ENCODE data around the gene PPP1R1C.

Gene PPP1R1C

GRCh38 chr2:182043021-182043420 is 57.4 kb downstream of the PPP1R1C start:
- no peak overlapping the region for H3K4me3 ChIP-seq (ENCODE audit: low read length in 2 of 2)
- H3K27ac ChIP-seq (ENCODE audit: low read depth in 2 of 2, low read length in 2 of 2): no peak overlapping the region
- no peaks in the 10 kb centered on the region for H3K27me3 ChIP-seq (ENCODE audit: control insufficient read depth in 2 of 2, insufficient read depth in 2 of 2, low read length in 2 of 2)
- H3K36me3 ChIP-seq (ENCODE audit: control insufficient read depth in 2 of 2, insufficient read depth in 2 of 2, low read length in 2 of 2): no peaks in the 10 kb centered on the region
- H3K9me3 ChIP-seq (ENCODE audit: control insufficient read depth in 2 of 2, low read length in 2 of 2): no peaks in the 10 kb centered on the region
- H3K4me1 ChIP-seq (ENCODE audit: control insufficient read depth in 2 of 2, insufficient read depth in 2 of 2, low read length in 2 of 2): no peaks in the 10 kb centered on the region
- H3K9ac ChIP-seq (ENCODE audit: low read depth in 1 of 2, low read length in 2 of 2): no peak overlapping the region

GRCh38 chr2:182043861-182044260 is 58.2 kb downstream of the PPP1R1C start:
- no peak overlapping the region for H3K4me3 ChIP-seq (ENCODE audit: low read length in 2 of 2)
- no peak overlapping the region for H3K27ac ChIP-seq (ENCODE audit: low read depth in 2 of 2, low read length in 2 of 2)

GRCh38 chr2:182047544-182047943 is 61.9 kb downstream of the PPP1R1C start:
- Histone ChIP-seq H3K9me3 (ENCODE audit: control insufficient read depth in 2 of 2, low read length in 2 of 2) (no peaks in the 10 kb centered on the region), H3K4me3 (ENCODE audit: low read length in 2 of 2) (no peak overlapping the region), H3K27ac (ENCODE audit: low read depth in 2 of 2, low read length in 2 of 2) (no peak overlapping the region), H3K4me1 (ENCODE audit: control insufficient read depth in 2 of 2, insufficient read depth in 2 of 2, low read length in 2 of 2) (no peaks in the 10 kb centered on the region), H3K27me3 (ENCODE audit: control insufficient read depth in 2 of 2, insufficient read depth in 2 of 2, low read length in 2 of 2) (no peaks in the 10 kb centered on the region), H3K9ac (ENCODE audit: low read depth in 1 of 2, low read length in 2 of 2) (no peak overlapping the region), H3K36me3 (ENCODE audit: control insufficient read depth in 2 of 2, insufficient read depth in 2 of 2, low read length in 2 of 2) (no peaks in the 10 kb centered on the region)

More at GRCh38 chr2:182043861-182044260, 58.2 kb downstream of the PPP1R1C start:
- Histone ChIP-seq H3K4me1 (ENCODE audit: control insufficient read depth in 2 of 2, insufficient read depth in 2 of 2, low read length in 2 of 2) (no peaks in the 10 kb centered on the region), H3K27me3 (ENCODE audit: control insufficient read depth in 2 of 2, insufficient read depth in 2 of 2, low read length in 2 of 2) (no peaks in the 10 kb centered on the region), H3K36me3 (ENCODE audit: control insufficient read depth in 2 of 2, insufficient read depth in 2 of 2, low read length in 2 of 2) (no peaks in the 10 kb centered on the region), H3K9ac (ENCODE audit: low read depth in 1 of 2, low read length in 2 of 2) (no peak overlapping the region), H3K9me3 (ENCODE audit: control insufficient read depth in 2 of 2, low read length in 2 of 2) (no peaks in the 10 kb centered on the region)

- Histone ChIP-seq H3K36me3 (ENCODE audit: control insufficient read depth in 2 of 2, insufficient read depth in 2 of 2, low read length in 2 of 2) (no peaks in the 10 kb centered on the region), H3K4me3 (ENCODE audit: low read length in 2 of 2) (no peak overlapping the region), H3K9ac (ENCODE audit: low read depth in 1 of 2, low read length in 2 of 2) (no peak overlapping the region), H3K9me3 (ENCODE audit: control insufficient read depth in 2 of 2, low read length in 2 of 2) (no peaks in the 10 kb centered on the region), H3K27ac (ENCODE audit: low read depth in 2 of 2, low read length in 2 of 2) (no peak overlapping the region), H3K4me1 (ENCODE audit: control insufficient read depth in 2 of 2, insufficient read depth in 2 of 2, low read length in 2 of 2) (no peaks in the 10 kb centered on the region), H3K27me3 (ENCODE audit: control insufficient read depth in 2 of 2, insufficient read depth in 2 of 2, low read length in 2 of 2) (no peaks in the 10 kb centered on the region)
Observed at GRCh38 chr2:182048088-182048487, 62.4 kb downstream of the PPP1R1C start.

- Histone ChIP-seq H3K27me3 (ENCODE audit: control insufficient read depth in 2 of 2, insufficient read depth in 2 of 2, low read length in 2 of 2) (no peaks in the 10 kb centered on the region), H3K27ac (ENCODE audit: low read depth in 2 of 2, low read length in 2 of 2) (no peak overlapping the region), H3K9me3 (ENCODE audit: control insufficient read depth in 2 of 2, low read length in 2 of 2) (no peaks in the 10 kb centered on the region), H3K36me3 (ENCODE audit: control insufficient read depth in 2 of 2, insufficient read depth in 2 of 2, low read length in 2 of 2) (no peaks in the 10 kb centered on the region), H3K9ac (ENCODE audit: low read depth in 1 of 2, low read length in 2 of 2) (no peak overlapping the region), H3K4me3 (ENCODE audit: low read length in 2 of 2) (no peak overlapping the region), H3K4me1 (ENCODE audit: control insufficient read depth in 2 of 2, insufficient read depth in 2 of 2, low read length in 2 of 2) (no peaks in the 10 kb centered on the region)
Observed at GRCh38 chr2:182048621-182049020, 63.0 kb downstream of the PPP1R1C start.

GRCh38 chr2:182049372-182050148 is 63.9 kb downstream of the PPP1R1C start:
- Histone ChIP-seq H3K4me3 (ENCODE audit: low read length in 2 of 2) (no peak overlapping the region), H3K4me1 (ENCODE audit: control insufficient read depth in 2 of 2, insufficient read depth in 2 of 2, low read length in 2 of 2) (no peaks in the 10 kb centered on the region), H3K9me3 (ENCODE audit: control insufficient read depth in 2 of 2, low read length in 2 of 2) (no peaks in the 10 kb centered on the region), H3K36me3 (ENCODE audit: control insufficient read depth in 2 of 2, insufficient read depth in 2 of 2, low read length in 2 of 2) (no peaks in the 10 kb centered on the region), H3K27ac (ENCODE audit: low read depth in 2 of 2, low read length in 2 of 2) (no peak overlapping the region), H3K9ac (ENCODE audit: low read depth in 1 of 2, low read length in 2 of 2) (no peak overlapping the region), H3K27me3 (ENCODE audit: control insufficient read depth in 2 of 2, insufficient read depth in 2 of 2, low read length in 2 of 2) (no peaks in the 10 kb centered on the region)

GRCh38 chr2:182050333-182051135 is 64.9 kb downstream of the PPP1R1C start:
- Histone ChIP-seq H3K4me3 (ENCODE audit: low read length in 2 of 2) (no peak overlapping the region), H3K27ac (ENCODE audit: low read depth in 2 of 2, low read length in 2 of 2) (no peak overlapping the region), H3K4me1 (ENCODE audit: control insufficient read depth in 2 of 2, insufficient read depth in 2 of 2, low read length in 2 of 2) (no peaks in the 10 kb centered on the region), H3K9me3 (ENCODE audit: control insufficient read depth in 2 of 2, low read length in 2 of 2) (no peaks in the 10 kb centered on the region), H3K27me3 (ENCODE audit: control insufficient read depth in 2 of 2, insufficient read depth in 2 of 2, low read length in 2 of 2) (no peaks in the 10 kb centered on the region), H3K36me3 (ENCODE audit: control insufficient read depth in 2 of 2, insufficient read depth in 2 of 2, low read length in 2 of 2) (no peaks in the 10 kb centered on the region), H3K9ac (ENCODE audit: low read depth in 1 of 2, low read length in 2 of 2) (no peak overlapping the region)

GRCh38 chr2:182055993-182056392 is 70.3 kb downstream of the PPP1R1C start:
- Histone ChIP-seq H3K4me3 (ENCODE audit: low read length in 2 of 2) (no peak overlapping the region), H3K36me3 (ENCODE audit: control insufficient read depth in 2 of 2, insufficient read depth in 2 of 2, low read length in 2 of 2) (no peaks in the 10 kb centered on the region), H3K27ac (ENCODE audit: low read depth in 2 of 2, low read length in 2 of 2) (no peak overlapping the region), H3K9ac (ENCODE audit: low read depth in 1 of 2, low read length in 2 of 2) (no peak overlapping the region), H3K27me3 (ENCODE audit: control insufficient read depth in 2 of 2, insufficient read depth in 2 of 2, low read length in 2 of 2) (no peaks in the 10 kb centered on the region), H3K4me1 (ENCODE audit: control insufficient read depth in 2 of 2, insufficient read depth in 2 of 2, low read length in 2 of 2) (no peaks in the 10 kb centered on the region), H3K9me3 (ENCODE audit: control insufficient read depth in 2 of 2, low read length in 2 of 2) (no peaks in the 10 kb centered on the region)

- H3K4me1 ChIP-seq (ENCODE audit: control insufficient read depth in 2 of 2, insufficient read depth in 2 of 2, low read length in 2 of 2): no peaks in the 10 kb centered on the region
- H3K27ac ChIP-seq (ENCODE audit: low read depth in 2 of 2, low read length in 2 of 2): no peak overlapping the region
- H3K4me3 ChIP-seq (ENCODE audit: low read length in 2 of 2): no peak overlapping the region
- no peaks in the 10 kb centered on the region for H3K9me3 ChIP-seq (ENCODE audit: control insufficient read depth in 2 of 2, low read length in 2 of 2)
- H3K27me3 ChIP-seq (ENCODE audit: control insufficient read depth in 2 of 2, insufficient read depth in 2 of 2, low read length in 2 of 2): no peaks in the 10 kb centered on the region
- no peaks in the 10 kb centered on the region for H3K36me3 ChIP-seq (ENCODE audit: control insufficient read depth in 2 of 2, insufficient read depth in 2 of 2, low read length in 2 of 2)
- H3K9ac ChIP-seq (ENCODE audit: low read depth in 1 of 2, low read length in 2 of 2): no peak overlapping the region
Observed at GRCh38 chr2:182057002-182057401, 71.3 kb downstream of the PPP1R1C start.

- Histone ChIP-seq H3K4me1 (ENCODE audit: control insufficient read depth in 2 of 2, insufficient read depth in 2 of 2, low read length in 2 of 2) (no peaks in the 10 kb centered on the region), H3K27ac (ENCODE audit: low read depth in 2 of 2, low read length in 2 of 2) (no peak overlapping the region), H3K9ac (ENCODE audit: low read depth in 1 of 2, low read length in 2 of 2) (no peak overlapping the region), H3K27me3 (ENCODE audit: control insufficient read depth in 2 of 2, insufficient read depth in 2 of 2, low read length in 2 of 2) (no peaks in the 10 kb centered on the region), H3K4me3 (ENCODE audit: low read length in 2 of 2) (no peak overlapping the region), H3K9me3 (ENCODE audit: control insufficient read depth in 2 of 2, low read length in 2 of 2) (no peaks in the 10 kb centered on the region), H3K36me3 (ENCODE audit: control insufficient read depth in 2 of 2, insufficient read depth in 2 of 2, low read length in 2 of 2) (no peaks in the 10 kb centered on the region)
Observed at GRCh38 chr2:182058056-182058455, 72.4 kb downstream of the PPP1R1C start.
